Skin of body (tissue), 2 donors: ENCODE data around the gene FLT4. TPM values are rescaled to one million over a fixed set of nuclear protein-coding genes. Genes with fewer than 3 reads are reported as not detected.
"Not testable (repeated sequence)": the region's sequence is repeated elsewhere in the genome, so short reads cannot be mapped to it uniquely, and the experiment has no call there.

Source experiments
- DNase-seq: peaks from one replicate; lab custom pipeline; 2025; lab: John Stamatoyannopoulos, UW
- total RNA-seq: library from RNA; depleted of rRNA; stranded (reverse); fragments of >200 nt; gene quantifications from one replicate; pipeline ENCODE4 v1.2.3, GENCODE V29; 2014

The FLT4 gene
- 7.5 TPM for total RNA-seq

- DNase-seq: no peak
These were observed at the start of gene FLT4 for GRCh38 chr5:180649297-180650039. TSS of gene FLT4 (minus strand) at chr5:180649600. CDS start at chr5:180649545, 55 bp downstream.

GRCh38 chr5:180699042-180699441 is 49.6 kb upstream of the FLT4 start:
- DNase-seq: no peak

GRCh38 chr5:180696116-180696515 is 46.7 kb upstream of the FLT4 start:
- no peak for DNase-seq

- no peak for DNase-seq
These were observed 43.0 kb upstream of the FLT4 start for GRCh38 chr5:180692429-180692828.

- no peak for DNase-seq
These were observed 41.6 kb upstream of the FLT4 start for GRCh38 chr5:180691046-180691445.

GRCh38 chr5:180690562-180690961 is 41.2 kb upstream of the FLT4 start:
- no peak for DNase-seq

GRCh38 chr5:180689775-180690174 is 40.4 kb upstream of the FLT4 start:
- DNase-seq: no peak

GRCh38 chr5:180689071-180689694 is 39.8 kb upstream of the FLT4 start:
- DNase-seq: no peak

- DNase-seq: no peak
These were observed 39.1 kb upstream of the FLT4 start for GRCh38 chr5:180688330-180689070.

- not testable (repeated sequence) for DNase-seq
These were observed 37.4 kb upstream of the FLT4 start for GRCh38 chr5:180686799-180687198.

- no peak for DNase-seq
These were observed 35.3 kb upstream of the FLT4 start for GRCh38 chr5:180684623-180685161.

GRCh38 chr5:180683220-180683922 is 34.0 kb upstream of the FLT4 start:
- DNase-seq: no peak

- DNase-seq: no peak
These were observed 33.2 kb upstream of the FLT4 start for GRCh38 chr5:180682560-180682959.

GRCh38 chr5:180682008-180682407 is 32.6 kb upstream of the FLT4 start:
- DNase-seq: not testable (repeated sequence)

- DNase-seq: not testable (repeated sequence)
These were observed 28.9 kb upstream of the FLT4 start for GRCh38 chr5:180678319-180678718.

- DNase-seq: no peak
These were observed 25.7 kb upstream of the FLT4 start for GRCh38 chr5:180675036-180675635.

GRCh38 chr5:180674090-180674475 is 24.7 kb upstream of the FLT4 start:
- DNase-seq: not testable (repeated sequence)

GRCh38 chr5:180673371-180674089 is 24.1 kb upstream of the FLT4 start:
- DNase-seq: no peak

GRCh38 chr5:180671958-180672524 is 22.6 kb upstream of the FLT4 start:
- not testable (repeated sequence) for DNase-seq
